Stimulated activated CD4-positive, alpha-beta T cell treated with anti-CD3 and anti-CD28 coated beads, Interleukin-4, amount 100 ng/mL, for 1 hour (primary cell): Measurements from ENCODE around the gene DNAL4.

Experiments used
- DNase-seq: peaks from one replicate; pipeline ENCODE4 v3.0.0-alpha.2; 2020

The DNAL4 gene

DNA sequence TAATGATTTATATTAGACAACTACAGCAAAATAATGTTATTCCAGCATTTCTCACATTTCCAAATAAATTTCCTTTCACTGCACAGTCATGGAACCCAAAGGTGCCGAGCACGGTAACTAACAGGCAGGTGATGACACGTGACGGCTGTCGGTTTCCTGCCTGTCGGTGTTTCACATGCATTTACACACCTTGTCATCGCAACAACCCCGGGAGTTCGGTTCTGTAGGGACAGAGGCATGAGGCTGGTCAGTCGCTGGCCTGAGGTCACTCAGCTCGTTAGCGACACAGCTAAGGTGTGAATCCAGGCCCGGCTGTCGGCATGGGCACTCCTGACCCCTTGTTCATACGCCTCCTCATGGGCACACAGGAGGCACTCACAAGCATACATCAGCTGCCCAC lies 9.9 kb downstream of the DNAL4 start:
- no peak for DNase-seq

DNA sequence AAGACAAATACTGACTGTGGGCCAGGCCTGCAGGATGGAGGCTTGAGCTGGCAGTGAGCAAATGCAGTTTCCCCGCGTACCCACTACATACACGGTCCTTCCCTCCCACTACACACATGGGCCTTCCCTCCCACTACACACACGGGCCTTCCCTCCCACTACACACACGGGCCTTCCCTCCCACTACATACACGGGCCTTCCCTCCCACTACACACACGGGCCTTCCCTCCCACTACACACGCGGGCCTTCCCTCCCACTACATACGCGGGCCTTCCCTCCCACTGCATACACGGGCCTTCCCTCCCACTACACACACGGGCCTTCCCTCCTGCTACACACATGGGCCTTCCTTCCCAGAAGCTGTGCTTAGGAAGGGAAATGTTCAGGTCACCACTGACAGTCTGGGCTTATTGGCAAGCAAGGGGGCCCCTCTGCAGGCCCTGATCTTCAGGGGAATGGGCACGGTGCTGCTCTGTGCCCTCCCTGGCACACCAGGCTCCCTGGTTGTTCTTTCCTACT lies 10.8 kb downstream of the DNAL4 start:
- DNase-seq, result no peak

DNA sequence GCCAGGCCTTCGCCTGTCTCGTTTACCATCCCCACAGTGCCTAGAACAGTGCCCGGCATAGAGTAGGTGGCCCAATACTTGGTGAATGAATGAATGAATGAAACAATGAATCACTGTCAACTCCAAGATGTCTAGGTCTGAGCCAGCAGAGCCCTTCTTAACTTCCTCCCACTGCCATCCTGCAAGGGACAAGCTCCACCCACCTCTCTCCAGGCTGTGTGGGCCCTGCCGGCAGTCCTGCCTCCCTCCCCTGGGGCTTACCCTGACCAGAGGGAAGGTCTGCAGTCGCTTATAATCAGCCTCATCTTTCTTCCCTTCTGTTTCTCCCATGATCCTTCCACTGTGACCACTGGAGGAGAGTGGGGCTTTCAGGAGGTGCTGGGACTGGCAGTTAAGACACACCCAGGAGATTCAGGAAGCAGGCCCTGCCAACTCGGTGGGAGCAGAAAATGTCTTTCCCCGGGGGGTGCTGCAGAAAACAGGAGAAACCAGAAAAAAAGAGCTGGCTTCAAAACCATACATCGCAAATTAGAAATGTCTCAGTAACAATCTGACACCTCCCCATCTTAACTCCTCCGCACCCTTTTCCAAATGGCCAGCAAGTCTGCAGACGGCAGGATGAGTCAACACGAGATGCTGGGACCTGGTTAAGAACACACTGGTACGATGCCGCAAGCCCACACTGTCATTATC lies 11.4 kb downstream of the DNAL4 start:
- DNase-seq, result no peak

DNA sequence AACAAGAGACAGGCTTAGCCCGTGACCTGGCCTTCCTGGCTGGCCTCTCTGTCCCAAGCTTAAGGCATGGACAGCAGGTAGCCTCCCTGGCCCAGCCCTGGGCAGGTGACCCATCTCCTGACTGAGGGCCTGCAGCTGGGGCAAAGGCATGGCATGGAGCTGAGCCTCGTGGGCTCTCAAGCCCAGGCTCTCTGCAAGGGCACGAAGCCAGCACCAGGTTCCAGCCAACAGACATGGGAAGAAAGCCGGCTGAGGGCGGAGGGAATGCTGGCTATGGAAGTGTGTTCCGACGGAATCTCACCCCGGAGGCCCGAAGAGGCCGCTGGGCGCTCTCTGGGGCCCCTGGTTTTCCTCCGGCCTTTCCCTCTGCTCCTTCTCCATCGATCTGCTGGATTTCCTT lies 12.9 kb downstream of the DNAL4 start:
- no peak for DNase-seq

DNA sequence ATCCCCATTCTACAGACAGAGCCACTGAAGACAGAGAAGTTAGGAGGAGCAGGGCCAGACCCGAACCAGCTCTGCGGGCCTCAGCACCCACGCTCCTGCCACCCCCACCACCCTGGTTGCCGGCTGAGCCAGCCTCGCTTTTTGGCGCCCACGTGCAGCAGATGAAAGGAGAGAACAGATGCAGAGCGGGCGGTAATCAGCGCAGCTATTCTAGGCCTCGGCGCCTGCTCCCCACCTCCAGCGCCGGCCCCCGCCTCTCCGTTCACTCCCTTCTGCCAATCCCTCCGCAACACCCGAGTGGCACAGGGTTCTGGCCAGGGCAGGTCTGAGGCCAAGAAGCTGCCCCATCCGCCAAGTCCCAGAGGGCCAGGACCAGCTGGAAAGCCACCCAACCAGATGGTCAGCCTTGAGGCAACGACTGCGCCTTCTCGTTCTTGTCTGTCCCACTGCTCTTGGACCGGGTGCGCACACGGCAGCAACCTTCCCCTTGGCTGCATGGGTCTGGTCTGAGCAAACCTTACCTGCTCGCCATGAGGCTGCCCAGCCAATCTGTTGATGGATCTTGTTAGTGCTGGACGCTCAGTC lies 16.8 kb downstream of the DNAL4 start:
- DNase-seq, result no peak

DNA sequence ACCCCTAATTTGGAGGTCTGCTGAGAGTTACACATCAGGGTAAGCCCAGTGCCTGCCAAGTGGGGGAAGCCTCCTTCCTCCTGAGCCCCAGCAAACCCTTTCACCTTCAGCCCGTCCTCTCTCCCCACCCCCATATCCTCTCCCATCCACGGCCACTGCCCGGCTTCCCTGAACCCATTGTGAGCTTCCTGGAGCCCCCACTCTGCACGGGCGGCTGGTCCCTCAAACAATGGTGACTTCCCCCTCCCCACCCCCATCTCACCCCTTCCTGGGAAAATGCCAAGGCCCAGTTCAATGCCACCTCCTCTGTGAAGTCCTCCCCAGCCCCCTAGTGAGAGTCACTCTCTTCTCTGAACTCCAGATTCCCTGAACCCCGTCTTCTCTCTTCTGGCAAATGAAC lies 17.9 kb downstream of the DNAL4 start:
- DNase-seq, result no peak

DNA sequence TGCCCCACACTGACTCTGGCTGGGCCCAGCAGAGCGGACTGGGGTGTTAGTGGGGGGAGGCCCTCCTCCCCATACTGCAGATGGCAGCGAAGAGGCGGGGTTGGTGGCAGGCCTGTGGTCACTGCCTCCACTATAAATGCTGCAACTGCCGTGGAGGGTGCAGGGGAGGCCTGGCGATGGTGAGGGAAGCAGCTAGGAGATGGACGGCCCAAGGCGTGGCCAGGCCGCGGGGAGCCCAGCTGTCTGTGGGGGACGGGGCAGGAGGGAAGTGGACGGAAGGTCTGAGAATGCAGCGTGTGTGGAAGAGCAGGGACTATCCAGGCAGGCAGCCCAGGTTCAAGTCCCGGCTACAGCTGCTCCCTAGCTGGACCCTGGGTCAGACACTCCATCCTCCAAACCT lies 18.3 kb downstream of the DNAL4 start:
- DNase-seq, result no peak

DNA sequence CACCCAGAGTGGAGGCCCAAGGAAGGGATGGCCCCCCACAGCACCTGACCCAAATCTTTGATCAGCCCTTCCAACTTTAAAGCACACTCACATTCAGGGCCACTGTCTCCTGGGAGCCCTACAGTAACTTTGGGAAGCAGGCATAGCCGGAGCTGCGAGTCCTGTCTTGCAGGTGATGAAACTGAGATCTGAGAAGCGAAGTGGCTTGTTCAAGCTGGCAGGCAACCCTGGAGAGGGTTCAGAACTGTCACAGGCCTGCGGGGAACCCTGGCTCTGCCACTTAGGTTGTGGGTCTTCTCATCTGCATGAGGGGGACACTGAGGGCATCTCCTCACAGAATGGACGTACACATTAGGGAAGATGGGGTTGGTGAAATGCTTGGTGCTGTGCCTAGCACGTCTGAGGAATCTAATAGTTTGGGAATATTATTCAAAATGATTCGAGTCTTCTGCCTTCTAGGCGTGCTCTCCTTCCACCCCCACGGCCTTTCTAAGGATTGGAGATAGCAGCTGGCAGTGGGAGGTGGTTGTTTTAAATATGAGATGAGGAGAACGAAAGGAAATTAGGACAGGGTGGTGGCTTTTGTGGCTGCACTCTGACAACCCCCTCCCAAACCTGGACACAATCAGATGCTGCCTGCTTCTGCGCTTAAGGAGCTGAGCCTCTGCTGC lies 19.3 kb downstream of the DNAL4 start:
- no peak for DNase-seq

DNA sequence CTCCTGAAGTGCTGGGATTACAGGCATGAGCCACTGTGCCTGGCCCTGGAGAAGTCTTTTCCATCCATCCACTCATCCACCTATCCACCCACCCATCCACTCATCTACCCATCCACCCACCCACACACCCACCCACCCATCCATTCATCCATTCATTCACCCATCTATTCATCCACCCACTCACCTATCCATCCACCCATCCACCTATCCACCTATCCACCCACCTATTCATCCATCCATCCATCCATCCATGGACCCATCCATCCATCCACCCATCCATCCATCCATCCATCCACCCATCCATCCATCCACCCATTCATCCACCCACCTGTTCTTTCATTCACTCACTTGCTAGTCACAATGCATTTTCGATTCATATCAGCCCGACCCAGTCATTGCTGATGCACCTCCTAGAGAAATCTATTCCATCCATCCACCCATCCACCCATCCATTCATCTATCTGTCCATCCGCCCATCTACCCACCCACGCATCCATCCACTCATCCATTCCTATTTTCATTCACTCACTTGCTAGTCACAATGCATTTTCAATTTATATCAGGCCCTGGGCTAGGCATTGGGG lies 20.5 kb downstream of the DNAL4 start:
- no peak for DNase-seq

DNA sequence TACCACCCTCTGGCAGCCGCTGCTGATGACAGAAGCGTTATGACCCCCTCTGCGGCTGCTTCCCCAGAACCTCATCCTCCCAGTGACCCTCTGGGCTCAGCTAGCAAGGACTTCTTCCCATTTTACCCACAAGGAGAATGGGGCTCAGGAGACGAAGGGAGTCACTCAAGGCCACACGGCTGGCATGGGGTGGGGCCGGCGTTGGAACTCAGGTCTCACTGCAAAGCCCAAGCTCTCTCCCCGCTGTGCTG lies 21.4 kb downstream of the DNAL4 start:
- DNase-seq, result no peak

DNA sequence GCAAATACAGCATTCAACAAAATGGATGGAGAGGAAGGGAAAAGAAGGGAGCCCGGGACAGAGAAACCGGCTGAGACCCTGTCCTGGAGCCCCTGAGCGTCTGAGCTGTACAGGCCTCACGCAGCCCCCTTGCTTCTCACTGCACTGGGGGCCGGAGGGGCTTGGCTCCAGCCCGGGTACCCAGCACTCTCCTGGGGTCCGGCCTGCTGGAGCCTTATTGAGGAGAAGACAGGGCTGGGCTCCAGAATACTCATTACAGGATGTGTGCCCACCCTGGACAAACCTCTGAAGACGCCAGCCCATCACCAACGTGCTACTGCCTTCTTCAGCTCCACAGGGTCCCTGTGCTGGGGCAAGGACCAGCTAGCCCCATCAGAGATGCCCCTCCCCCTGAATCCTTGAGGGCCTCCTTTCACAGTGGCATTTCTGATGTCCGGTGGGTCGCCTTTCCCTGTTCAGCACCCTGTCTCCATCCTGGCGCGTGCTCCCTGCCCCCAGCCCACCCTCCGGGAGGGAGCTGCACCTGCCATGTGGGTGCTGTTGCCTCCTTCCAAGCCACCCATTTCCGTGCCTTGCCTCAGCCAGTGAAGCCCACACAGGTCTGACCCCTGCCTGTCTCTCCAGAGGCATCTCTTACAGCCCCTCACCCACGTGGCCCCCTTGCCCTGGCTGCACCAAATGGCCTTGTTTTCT lies 23.5 kb downstream of the DNAL4 start:
- DNase-seq, result no peak

DNA sequence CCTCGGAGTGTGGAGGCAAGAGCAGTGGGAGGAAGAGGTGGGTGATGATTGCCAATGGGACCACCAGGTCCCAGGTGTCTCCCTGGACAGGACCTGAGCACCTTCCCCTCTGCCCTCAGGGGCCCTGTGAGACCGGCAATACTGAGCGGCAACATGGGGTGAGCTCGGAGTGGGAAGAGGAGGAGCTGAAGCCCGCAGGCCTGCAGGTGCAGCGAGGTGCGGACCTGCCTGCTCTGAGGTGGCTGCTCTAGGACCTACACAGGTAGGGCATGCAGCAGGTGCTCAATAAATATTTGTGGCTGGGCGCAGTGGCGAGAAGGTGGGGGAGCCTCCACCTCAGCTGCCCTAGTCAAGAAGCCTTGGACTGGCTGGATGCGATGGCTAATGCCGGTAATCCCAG lies 25.9 kb downstream of the DNAL4 start:
- DNase-seq, result no peak

DNA sequence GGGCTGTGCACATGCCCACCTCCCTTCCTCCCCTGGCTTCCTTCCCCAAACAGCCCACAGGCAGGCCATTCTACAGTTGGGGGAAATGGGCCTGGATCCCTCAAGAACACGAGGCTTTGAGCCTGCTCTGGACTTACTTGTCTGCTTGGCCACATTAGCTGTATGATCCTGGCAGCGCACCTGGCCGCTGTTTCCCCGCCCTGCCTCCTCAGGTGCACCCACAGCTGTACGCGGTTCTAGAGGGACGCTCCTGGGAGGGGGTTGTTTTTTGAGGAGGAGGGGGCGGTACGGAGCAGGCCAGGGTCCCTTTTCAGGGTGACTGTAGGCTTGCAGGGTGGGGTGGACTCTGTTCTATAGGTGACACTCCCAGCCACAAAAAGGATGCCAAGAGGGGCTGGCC lies 26.6 kb downstream of the DNAL4 start:
- no peak for DNase-seq

DNA sequence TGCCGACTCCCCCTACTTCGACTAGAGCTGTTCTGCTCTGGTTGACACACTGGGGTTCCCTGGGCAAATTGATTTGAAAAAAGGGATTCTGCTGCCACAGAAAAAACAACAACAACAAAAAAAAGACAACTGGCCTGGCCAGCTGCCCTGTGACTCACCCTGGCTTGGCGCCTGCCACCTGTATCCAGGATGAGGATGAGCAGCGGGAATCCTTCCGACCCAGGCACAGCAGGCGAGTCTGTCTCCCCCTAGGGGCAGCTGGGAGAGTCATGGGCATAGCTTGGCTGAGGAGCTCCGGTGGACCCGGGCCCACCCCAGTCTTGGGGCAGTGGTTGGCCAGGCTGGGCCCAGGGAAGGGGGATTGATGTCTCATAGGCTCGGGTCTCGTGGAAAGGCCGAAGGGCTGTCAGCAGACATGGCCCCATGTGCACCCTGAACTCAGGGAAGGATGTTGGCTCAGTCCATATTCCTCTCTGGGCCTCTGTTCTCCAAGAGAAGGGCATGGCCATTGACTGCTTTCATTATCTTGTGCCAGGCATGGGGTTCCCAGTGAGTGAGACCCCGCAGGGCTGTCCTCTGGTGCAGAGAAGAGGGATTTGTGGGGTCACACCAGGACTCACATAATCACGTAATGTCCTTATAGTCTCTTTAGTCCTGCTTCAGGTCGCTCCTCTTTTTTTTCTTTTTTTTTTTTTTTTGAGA lies 27.7 kb downstream of the DNAL4 start:
- peak; percentile 34 for DNase-seq

DNA sequence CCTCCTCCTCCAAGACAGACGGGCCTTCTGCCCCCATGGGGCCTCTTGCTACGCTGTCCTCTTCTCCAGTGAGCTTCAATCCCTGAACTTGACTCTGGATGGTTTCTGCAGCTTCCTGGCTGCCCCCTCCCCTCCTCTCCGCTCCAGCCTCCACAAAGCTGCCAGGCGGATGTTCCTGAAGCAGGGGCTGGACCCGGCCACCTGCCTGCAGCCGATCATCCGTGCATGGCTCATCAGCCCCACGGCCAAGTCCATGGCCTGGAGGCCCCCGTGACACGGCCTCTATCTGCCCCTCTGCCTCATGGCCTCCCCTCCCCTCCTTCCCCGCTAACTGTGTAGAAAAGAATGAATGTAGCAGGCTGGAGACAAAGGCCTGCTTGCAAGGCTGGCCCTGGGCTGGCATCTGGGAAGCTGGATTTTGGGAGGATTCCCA lies 31.4 kb downstream of the DNAL4 start:
- no peak for DNase-seq

DNA sequence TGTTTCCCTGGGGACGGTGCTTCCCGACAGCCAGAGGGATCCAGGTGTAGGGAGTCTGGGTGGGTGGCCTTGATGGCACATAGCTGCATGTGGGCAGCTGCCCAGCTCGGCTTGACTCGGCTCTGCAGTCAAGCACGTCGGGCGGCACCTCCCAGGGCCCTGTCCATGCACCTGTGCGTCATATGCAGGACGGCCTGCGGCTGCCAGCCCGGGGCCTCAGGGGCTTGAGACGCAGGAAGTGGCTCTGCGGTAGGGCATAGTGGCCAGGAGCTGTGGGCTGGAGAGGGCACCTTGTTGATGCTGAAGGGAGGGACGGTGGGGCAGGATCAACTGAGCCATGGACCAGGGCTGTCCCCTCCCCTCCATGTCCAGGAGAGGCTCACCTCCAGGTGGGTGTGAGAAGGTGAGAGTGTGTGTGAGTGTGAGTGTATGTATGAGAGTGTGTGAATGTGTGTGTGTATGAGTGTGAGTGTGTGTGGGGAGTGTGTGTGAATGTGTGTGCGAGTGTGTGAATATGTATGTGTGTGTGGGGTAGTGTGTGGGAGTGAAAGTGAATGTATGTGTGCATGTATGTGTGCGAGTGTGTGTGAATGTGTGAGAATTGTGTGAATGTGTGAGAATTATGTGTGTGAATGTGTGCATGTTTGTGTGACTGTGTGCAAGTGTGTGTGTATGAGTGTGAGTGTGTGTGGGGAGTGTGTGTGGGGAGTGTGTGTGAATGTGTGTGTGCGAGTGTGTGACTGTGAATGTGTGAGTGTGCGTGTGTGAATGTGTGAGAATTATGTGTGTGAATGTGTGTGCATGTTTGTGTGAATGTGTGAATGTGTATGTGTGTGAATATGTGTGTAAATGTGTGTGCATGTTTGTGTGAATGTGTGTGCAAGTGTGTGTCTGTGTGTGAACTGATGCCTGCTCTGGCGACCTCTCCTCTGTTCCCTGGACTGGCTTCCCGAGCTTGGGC lies 32.5 kb downstream of the DNAL4 start:
- DNase-seq, result no peak

DNA sequence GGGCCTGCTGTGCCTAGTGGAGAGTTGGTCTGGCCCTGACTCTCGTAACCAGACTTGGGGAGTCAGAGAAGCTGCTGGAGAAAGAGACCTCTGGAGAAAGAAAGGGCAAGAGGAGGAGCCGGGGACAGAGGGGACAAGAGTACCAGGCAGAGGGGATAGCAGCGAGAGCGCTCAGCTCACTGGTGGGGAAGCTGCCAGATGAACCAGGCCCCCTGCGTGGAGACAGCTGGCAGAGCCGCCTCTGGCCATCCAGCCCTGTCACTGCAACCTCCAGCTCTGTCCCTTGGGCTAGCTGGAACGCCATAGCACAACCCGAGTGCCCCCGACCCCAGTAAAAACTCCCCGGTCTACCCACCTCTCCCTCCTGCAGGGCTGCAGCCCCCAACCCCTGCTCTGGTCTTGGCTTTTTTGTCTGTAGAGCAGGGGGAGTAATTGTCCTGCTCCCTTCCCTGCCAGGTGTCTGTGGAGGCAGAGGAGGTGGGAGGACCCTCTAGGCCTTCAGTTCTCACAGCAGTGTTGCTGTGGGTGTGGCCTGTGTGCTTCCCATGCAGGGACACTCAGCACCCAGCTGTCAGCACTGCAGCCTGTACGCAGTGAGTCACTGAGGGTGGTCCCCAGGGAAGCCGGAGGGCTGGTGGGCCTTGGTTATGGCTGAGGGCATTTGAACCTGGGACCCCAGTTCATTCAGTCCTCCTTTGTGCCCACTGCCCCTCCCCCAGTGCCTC lies 33.3 kb downstream of the DNAL4 start:
- DNase-seq, result no peak

DNA sequence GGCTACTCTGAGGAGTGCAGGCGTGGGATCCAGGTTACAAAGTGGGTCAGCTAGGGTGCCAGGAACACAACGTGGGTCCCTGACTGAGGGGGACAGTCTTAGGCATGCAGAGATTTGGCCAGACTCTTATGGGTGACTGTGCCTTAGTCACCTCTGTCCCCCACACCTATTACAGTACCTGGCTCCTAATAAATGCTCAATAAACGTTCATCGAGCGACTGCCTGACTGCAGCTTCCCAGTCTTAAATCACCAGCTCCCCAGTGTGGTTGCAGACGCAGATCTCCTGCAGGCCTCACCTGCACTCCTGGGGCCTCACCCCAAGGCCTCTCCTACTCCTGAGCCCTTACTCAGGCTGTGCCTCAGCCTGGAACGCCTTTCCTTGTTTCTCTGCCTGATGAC lies 34.9 kb downstream of the DNAL4 start:
- no peak for DNase-seq

DNA sequence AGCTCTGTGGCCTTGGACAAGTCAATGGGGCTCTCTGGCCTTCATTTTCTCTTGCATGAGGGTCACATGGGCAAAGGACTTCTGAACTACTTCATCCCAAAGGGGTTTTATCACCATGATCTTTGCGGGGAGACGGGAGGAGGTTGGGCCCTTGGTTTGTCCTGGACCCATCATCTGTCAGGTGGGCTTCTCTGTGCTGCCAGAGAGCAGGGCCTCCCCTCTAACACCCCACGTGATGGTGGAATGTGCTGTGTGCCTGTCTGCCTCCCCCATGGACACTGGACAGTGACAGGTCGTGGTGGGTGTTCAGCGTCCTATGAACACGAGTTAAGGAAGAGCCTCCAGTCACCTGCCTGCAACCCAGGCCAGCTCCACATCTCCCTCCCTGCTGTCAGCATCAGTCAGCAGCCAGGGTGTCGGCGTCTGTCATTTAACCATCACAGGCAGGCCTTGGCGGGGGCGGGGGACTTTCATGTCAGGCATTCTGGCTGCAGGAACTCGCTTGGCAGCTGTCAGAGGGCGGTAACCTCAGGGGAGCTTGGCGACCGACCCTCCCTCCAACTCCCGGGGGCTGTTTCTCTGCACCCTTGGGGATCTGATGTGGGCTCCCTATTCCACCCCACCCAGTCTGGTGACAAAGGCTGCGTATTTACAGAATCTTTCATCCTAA lies 35.5 kb downstream of the DNAL4 start:
- peak; percentile 80 for DNase-seq

DNA sequence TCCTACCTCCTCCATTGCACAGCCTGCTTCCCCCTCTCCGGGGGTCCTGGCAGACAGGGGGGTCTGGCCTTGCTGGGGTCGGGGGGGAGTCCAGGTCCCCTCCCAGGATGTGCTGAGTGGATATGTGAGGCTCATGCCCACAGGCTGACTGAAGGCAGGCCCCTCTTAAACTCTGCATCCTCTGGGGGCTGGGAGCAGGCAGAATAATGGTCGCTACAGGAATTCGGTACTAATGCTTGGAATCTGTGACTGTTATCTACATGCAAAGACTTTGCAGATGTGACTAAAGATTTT lies 36.5 kb downstream of the DNAL4 start:
- DNase-seq, result no peak
